T-helper 2 cell treated with Interferon-gamma antibody and Interleukin-4, amounts not matched to agents 5 μg/mL and 100 μg/mL, for 36 hours (primary cell): ENCODE results near the gene PGBD5.
"Not testable (repeated sequence)": the region's sequence is repeated elsewhere in the genome, so short reads cannot be mapped to it uniquely, and the experiment has no call there.

ENCODE experiments used
- DNase-seq: peaks from one replicate; pipeline ENCODE4 v3.0.0; 2021; ENCODE audit warnings: low spot score
- H3K27ac Mint-ChIP-seq: one replicate; pipeline ENCODE4 v1.8.0; 2021; ENCODE audit warnings: mild to moderate bottlenecking, mixed read lengths
- H3K27me3 Mint-ChIP-seq: one replicate; pipeline ENCODE4 v1.8.0; 2021; ENCODE audit warnings: low read depth, mixed read lengths
- H3K36me3 Mint-ChIP-seq: one replicate; pipeline ENCODE4 v1.8.0; 2021; ENCODE audit warnings: low read depth, mixed read lengths
- H3K4me1 Mint-ChIP-seq: one replicate; pipeline ENCODE4 v1.8.0; 2021; ENCODE audit warnings: low read depth, mixed read lengths
- H3K4me3 Mint-ChIP-seq: one replicate; pipeline ENCODE4 v1.8.0; 2022; ENCODE audit warnings: mild to moderate bottlenecking, moderate library complexity, mixed read lengths
- H3K9me3 Mint-ChIP-seq: one replicate; pipeline ENCODE4 v1.8.0; 2021; ENCODE audit warnings: mixed read lengths

Gene PGBD5

GRCh38 chr1:230426246-230427093 lies at the start of gene PGBD5:
Gene PGBD5, minus strand, starts transcription at chr1:230426332. Its CDS starts 404 bp downstream, at chr1:230425928.
- Mint-ChIP-seq H3K4me3 (peak within 1 kb of the TSS; percentile 60), H3K4me1 (peaks cover 12% of the 10 kb centered on the region), H3K9me3 (no peaks in the 10 kb centered on the region), H3K36me3 (no peaks in the 10 kb centered on the region), H3K27me3 (peaks cover 60% of the 10 kb centered on the region), H3K27ac (no peak within 1 kb of the TSS)
- DNase-seq, result peak; percentile 69

- peaks cover 15% of the 10 kb centered on the region for H3K27me3 Mint-ChIP-seq
- not testable (repeated sequence) for H3K4me1 Mint-ChIP-seq
Measured at GRCh38 chr1:230474924-230475323, 48.8 kb upstream of the PGBD5 start.

GRCh38 chr1:230470750-230471149 lies 44.6 kb upstream of the PGBD5 start:
- not testable (repeated sequence) for H3K4me3 Mint-ChIP-seq, H3K4me1 Mint-ChIP-seq, DNase-seq, H3K9me3 Mint-ChIP-seq, H3K27me3 Mint-ChIP-seq, H3K36me3 Mint-ChIP-seq, H3K27ac Mint-ChIP-seq

More at GRCh38 chr1:230474924-230475323, 48.8 kb upstream of the PGBD5 start:
- H3K27ac Mint-ChIP-seq, H3K36me3 Mint-ChIP-seq, H3K4me3 Mint-ChIP-seq, DNase-seq, H3K9me3 Mint-ChIP-seq: not testable (repeated sequence)

GRCh38 chr1:230469271-230469670 lies 43.1 kb upstream of the PGBD5 start:
- no peaks in the 10 kb centered on the region for H3K9me3 Mint-ChIP-seq
- H3K36me3 Mint-ChIP-seq, result no peaks in the 10 kb centered on the region
- DNase-seq, result no peak
- peaks cover 6% of the 10 kb centered on the region for H3K27me3 Mint-ChIP-seq
- H3K4me1 Mint-ChIP-seq, result no peaks in the 10 kb centered on the region
- no peak overlapping the region for H3K27ac Mint-ChIP-seq
- H3K4me3 Mint-ChIP-seq, result no peak overlapping the region

GRCh38 chr1:230465691-230466090 lies 39.6 kb upstream of the PGBD5 start:
- Mint-ChIP-seq H3K36me3 (no peaks in the 10 kb centered on the region), H3K27ac (no peak overlapping the region), H3K9me3 (no peaks in the 10 kb centered on the region), H3K4me1 (no peaks in the 10 kb centered on the region), H3K4me3 (no peak overlapping the region), H3K27me3 (peaks cover 3% of the 10 kb centered on the region)
- no peak for DNase-seq

GRCh38 chr1:230464671-230465070 lies 38.5 kb upstream of the PGBD5 start:
- Mint-ChIP-seq H3K27me3 (peaks cover 6% of the 10 kb centered on the region), H3K36me3 (no peaks in the 10 kb centered on the region), H3K4me1 (no peaks in the 10 kb centered on the region), H3K9me3 (no peaks in the 10 kb centered on the region), H3K27ac (no peak overlapping the region), H3K4me3 (no peak overlapping the region)
- DNase-seq, result no peak

- no peak overlapping the region for H3K4me3 Mint-ChIP-seq
- no peak overlapping the region for H3K27ac Mint-ChIP-seq
- no peaks in the 10 kb centered on the region for H3K4me1 Mint-ChIP-seq
- peaks cover 6% of the 10 kb centered on the region for H3K27me3 Mint-ChIP-seq
- no peaks in the 10 kb centered on the region for H3K36me3 Mint-ChIP-seq
- DNase-seq, result no peak
- no peaks in the 10 kb centered on the region for H3K9me3 Mint-ChIP-seq
Measured at GRCh38 chr1:230463760-230464159, 37.6 kb upstream of the PGBD5 start.

GRCh38 chr1:230463326-230463725 lies 37.2 kb upstream of the PGBD5 start:
- Mint-ChIP-seq H3K9me3 (no peaks in the 10 kb centered on the region), H3K4me3 (no peak overlapping the region), H3K4me1 (no peaks in the 10 kb centered on the region), H3K36me3 (no peaks in the 10 kb centered on the region), H3K27me3 (peaks cover 8% of the 10 kb centered on the region), H3K27ac (no peak overlapping the region)
- DNase-seq, result no peak

- no peaks in the 10 kb centered on the region for H3K9me3 Mint-ChIP-seq
- H3K4me3 Mint-ChIP-seq, result no peak overlapping the region
- no peaks in the 10 kb centered on the region for H3K4me1 Mint-ChIP-seq
- DNase-seq, result no peak
- H3K27me3 Mint-ChIP-seq, result peaks cover 8% of the 10 kb centered on the region
- no peak overlapping the region for H3K27ac Mint-ChIP-seq
- H3K36me3 Mint-ChIP-seq, result no peaks in the 10 kb centered on the region
Measured at GRCh38 chr1:230459465-230459864, 33.3 kb upstream of the PGBD5 start.

- no peak overlapping the region for H3K4me3 Mint-ChIP-seq
- no peaks in the 10 kb centered on the region for H3K4me1 Mint-ChIP-seq
- no peak overlapping the region for H3K27ac Mint-ChIP-seq
- DNase-seq, result no peak
- H3K9me3 Mint-ChIP-seq, result no peaks in the 10 kb centered on the region
- H3K27me3 Mint-ChIP-seq, result peaks cover 8% of the 10 kb centered on the region
- no peaks in the 10 kb centered on the region for H3K36me3 Mint-ChIP-seq
Measured at GRCh38 chr1:230458509-230458908, 32.4 kb upstream of the PGBD5 start.

GRCh38 chr1:230456478-230456877 lies 30.3 kb upstream of the PGBD5 start:
- no peak for DNase-seq

GRCh38 chr1:230455291-230455690 lies 29.2 kb upstream of the PGBD5 start:
- no peaks in the 10 kb centered on the region for H3K36me3 Mint-ChIP-seq
- H3K27ac Mint-ChIP-seq, result no peak overlapping the region
- H3K9me3 Mint-ChIP-seq, result no peaks in the 10 kb centered on the region
- H3K27me3 Mint-ChIP-seq, result peaks cover 3% of the 10 kb centered on the region
- no peaks in the 10 kb centered on the region for H3K4me1 Mint-ChIP-seq
- H3K4me3 Mint-ChIP-seq, result no peak overlapping the region
- no peak for DNase-seq

More at GRCh38 chr1:230456478-230456877, 30.3 kb upstream of the PGBD5 start:
- Mint-ChIP-seq H3K27ac (no peak overlapping the region), H3K9me3 (no peaks in the 10 kb centered on the region), H3K36me3 (no peaks in the 10 kb centered on the region), H3K4me3 (no peak overlapping the region), H3K4me1 (no peaks in the 10 kb centered on the region), H3K27me3 (peaks cover 8% of the 10 kb centered on the region)

GRCh38 chr1:230453377-230453776 lies 27.2 kb upstream of the PGBD5 start:
- DNase-seq, result no peak
- Mint-ChIP-seq H3K9me3 (no peaks in the 10 kb centered on the region), H3K4me3 (no peak overlapping the region)

GRCh38 chr1:230441183-230442029 lies 15.3 kb upstream of the PGBD5 start:
- no peak for DNase-seq
- no peak overlapping the region for H3K4me3 Mint-ChIP-seq
- no peaks in the 10 kb centered on the region for H3K27me3 Mint-ChIP-seq
- no peak overlapping the region for H3K27ac Mint-ChIP-seq
- H3K9me3 Mint-ChIP-seq, result no peaks in the 10 kb centered on the region
- no peaks in the 10 kb centered on the region for H3K4me1 Mint-ChIP-seq
- no peaks in the 10 kb centered on the region for H3K36me3 Mint-ChIP-seq

More at GRCh38 chr1:230453377-230453776, 27.2 kb upstream of the PGBD5 start:
- H3K4me1 Mint-ChIP-seq, result no peaks in the 10 kb centered on the region
- no peaks in the 10 kb centered on the region for H3K36me3 Mint-ChIP-seq
- no peak overlapping the region for H3K27ac Mint-ChIP-seq
- H3K27me3 Mint-ChIP-seq, result no peaks in the 10 kb centered on the region
